GM21723 (cell line): ENCODE measurements around the gene ATAD2B.
"Not testable (repeated sequence)": the region's sequence is repeated elsewhere in the genome, so short reads cannot be mapped to it uniquely, and the experiment has no call there.

Experiments
- ATAC-seq: cut with Tn5 transposase; IDR thresholded peaks from one replicate; pipeline ENCODE4 v1.9.1; 2021; ENCODE audit warnings: mild to moderate bottlenecking, moderate library complexity; ENCODE audit not compliant: unreplicated experiment

ATAD2B gene

DNA sequence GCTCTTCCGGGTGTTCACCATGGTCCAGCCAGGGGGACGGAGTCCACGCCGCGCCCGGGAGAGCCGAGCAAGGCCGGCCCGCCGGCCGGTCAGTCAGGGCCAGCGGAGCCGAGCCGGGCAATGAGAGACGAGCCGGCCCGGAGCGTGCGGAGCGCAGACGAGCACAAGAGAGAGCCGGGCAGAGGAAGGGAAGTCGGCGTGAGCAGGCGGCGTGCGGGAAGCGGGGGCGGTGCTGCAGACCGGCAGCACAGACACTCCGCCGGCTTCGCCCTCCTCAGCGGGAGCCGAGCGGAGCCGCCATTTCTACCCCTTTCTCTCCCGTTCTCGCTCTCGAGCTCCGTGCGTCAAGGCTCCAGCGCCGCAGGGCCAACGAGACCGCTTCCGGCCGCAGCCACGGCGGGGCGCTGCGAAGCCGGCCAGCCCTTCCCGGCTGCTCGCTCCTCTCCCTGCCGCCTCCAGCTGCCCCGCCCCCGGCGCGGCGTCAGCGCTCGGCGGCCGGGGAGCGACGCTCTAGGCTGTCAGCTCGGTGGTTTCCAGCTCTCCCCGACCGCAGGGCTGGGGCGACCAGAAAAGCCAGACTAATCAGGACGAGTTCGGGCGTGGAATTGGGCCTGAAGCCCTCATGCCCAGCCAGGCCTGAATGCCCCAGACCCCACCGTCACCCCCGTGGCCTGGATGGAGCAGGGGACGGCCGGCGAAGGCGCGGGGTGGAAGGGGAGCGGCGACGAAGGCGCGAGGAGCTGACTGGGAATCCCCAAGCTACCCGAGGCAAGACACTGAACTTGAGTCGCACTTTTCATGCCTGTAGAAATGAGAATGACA is at the start of gene ATAD2B:
Gene ATAD2B, minus strand, starts transcription at position 374 of the 822 bp plus-strand sequence. Its CDS starts 353 bp downstream, at position 21.
- ATAC-seq, result peak; percentile 78

DNA sequence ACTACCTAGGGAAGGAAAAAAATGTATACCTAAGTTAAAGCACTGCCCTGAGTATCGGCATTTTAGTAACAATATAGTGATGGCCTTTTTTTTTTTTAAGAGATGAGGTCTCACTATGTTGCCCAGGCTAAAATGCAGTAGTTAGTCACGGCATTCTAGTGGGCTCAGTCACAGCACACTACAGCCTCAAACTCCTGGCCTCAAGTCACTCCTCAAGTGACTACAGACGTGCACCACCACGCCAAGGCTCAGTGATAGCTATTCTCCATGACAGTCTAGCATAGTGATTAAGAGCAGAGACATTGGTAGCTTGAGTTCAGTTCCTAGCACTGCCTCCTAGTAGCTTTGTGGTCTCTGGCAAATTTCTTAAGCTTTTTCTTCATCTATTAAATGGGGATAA is 40.9 kb upstream of the ATAD2B start:
- ATAC-seq, result no peak

DNA sequence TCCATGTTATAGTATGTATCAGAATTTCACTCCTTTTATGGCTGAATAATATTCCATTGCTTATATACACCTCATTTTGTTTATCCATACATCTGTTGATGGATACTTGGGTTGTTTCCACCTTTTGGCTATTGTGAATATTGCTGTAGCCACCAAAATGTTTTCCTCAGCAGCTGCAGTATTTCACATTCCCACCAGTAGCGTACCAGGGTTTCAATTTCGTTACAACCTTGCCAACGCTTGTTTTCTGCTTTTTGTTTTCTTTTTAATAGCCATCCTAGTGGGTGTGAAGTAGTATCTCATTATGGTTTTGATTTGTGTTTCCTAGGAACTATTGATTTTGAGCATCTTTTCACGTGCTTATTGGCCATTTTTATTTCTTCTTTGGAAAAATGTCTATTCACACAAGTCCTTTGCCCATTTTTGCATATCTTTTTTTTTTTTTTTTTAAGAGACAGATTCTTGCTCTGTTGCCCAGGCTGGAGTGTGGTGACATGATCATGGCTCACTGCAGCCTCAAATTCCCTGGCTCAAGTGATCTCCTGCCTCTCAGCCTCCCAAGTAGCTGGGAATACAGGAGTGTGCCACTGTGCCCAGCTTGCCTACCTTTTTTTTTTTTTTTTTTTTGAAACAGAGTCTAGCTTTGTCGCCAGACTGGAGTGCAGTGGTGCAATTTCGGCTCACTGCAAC is 27.5 kb upstream of the ATAD2B start:
- ATAC-seq, result no peak

DNA sequence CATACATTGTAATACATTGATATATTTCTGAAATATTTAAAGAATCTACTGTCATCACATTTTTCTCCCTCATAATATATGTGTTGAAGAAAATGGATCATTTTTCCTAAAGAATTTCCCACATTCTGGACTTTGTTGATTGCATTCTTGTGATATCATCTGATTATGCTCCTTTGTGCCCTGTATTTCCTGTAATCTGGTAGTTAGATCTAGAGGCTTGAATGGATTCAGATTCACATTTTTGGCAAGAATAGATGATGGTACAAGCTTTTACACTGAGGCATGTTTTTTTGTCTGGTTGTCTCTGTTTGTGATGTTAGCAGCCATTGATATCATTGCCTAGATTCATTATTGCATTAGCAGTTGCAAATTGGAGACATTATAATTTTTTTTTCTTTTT is 26.7 kb upstream of the ATAD2B start:
- no peak for ATAC-seq

DNA sequence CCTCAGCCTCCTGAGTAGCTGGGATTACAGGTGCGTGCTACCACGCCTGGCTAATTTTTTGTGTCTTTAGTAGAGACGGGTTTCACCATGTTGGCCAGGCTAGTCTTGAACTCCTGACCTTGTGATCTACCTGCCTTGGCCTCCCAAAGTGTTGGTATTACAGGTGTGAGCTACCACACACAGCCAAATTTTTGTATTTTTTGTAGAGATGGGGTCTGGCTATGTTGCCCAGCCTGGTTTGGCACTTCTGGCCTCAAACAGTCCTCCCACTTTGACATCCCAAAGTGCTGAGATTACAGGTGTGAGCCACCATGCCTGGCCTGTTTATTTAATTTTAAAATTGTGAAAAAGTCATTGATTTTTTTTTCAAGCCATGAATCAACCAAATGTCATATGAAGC is 25.6 kb upstream of the ATAD2B start:
- ATAC-seq, result not testable (repeated sequence)

DNA sequence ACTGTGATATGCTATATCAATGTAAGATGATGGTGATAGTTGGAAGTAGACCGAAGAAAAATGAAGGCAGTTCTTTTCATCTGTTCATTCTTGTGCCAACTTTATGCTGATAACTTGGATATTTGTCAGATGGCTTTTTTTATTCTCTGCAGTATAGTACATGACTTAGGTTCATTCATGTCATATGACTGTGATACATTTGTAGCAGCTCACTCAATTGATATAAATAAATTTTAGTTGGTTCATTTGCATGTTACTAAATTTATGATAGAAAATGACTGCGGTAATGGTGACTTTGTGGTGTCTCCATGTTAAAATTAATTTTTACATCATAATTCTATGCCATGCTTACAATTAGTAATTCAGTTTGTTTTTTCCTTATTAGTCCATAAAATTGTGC is 20.4 kb upstream of the ATAD2B start:
- no peak for ATAC-seq

DNA sequence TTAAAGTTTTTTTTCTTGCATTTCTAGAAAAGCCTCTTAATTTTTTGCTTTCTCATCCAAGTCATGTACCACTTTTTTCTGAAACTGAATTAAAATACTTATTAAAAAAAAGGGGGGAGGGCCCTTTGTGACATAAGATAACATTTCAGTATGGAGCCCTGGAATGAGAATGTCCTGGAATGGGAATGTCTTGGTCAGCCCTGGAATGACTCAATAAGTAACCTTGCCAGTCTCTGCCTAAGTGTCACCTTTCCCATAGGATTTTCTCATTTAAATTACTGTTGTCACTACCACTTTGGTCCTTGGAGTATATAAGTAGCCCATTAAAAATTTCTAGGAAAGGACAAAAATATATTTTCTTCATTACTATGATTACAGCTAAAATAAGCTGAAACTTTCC is 18.1 kb upstream of the ATAD2B start:
- no peak for ATAC-seq

DNA sequence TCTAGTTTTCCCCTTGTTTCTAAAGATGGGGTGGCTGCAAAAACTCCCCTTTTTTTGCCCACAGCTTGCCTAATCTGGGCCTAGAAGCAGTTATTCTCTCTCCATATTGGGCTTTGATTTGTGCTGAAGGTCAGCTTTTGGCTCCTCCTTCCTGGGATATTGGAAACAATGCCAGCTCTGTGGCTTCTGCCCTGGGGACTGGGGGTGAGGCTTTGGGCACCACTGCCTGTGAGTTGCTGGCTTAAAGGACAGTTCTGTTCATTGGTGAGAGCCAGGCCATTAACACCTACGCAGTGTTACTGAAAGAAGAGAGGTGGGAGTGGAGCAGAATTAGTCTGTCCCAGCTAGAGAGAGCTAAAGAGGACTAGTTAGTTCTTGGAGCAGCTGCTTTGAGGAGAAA is 17.6 kb upstream of the ATAD2B start:
- no peak for ATAC-seq

DNA sequence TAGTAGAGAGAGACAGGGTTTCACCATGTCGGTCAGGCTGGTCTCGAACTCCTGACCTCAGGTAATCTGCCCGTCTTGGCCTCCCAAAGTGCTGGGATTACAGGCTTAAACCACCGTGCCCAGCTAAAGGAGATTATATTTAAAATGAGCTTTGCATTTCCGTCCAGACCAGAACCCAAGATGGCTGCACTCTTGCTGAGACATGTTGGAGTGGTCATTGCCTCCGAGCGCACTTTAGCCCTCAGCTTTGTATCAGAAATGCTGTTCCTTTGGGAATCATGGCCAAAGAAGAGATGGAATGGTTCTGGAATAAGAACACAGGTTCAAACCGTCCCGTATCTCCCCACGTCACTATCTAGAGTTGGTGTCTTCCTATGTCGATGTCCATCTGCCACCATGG is 16.7 kb upstream of the ATAD2B start:
- ATAC-seq, result no peak

DNA sequence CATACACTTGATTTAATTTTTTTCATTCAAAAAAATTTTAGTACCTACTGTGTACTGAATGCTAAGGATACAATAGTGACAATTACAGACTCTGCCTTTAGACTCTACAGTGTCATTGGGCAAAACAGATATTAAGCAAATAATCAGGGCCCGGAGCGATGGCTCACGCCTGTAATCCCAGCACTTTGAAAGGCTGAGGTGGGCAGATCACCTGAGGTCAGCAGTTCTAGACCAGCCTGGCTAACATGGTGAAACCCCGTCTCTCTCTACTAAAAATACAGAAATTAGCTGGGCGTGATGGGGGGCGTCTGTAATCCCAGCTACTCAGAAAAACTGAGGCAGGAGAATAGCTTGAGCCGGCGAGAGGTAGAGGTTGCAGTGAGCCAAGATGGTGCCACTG is 14.7 kb upstream of the ATAD2B start:
- no peak for ATAC-seq

DNA sequence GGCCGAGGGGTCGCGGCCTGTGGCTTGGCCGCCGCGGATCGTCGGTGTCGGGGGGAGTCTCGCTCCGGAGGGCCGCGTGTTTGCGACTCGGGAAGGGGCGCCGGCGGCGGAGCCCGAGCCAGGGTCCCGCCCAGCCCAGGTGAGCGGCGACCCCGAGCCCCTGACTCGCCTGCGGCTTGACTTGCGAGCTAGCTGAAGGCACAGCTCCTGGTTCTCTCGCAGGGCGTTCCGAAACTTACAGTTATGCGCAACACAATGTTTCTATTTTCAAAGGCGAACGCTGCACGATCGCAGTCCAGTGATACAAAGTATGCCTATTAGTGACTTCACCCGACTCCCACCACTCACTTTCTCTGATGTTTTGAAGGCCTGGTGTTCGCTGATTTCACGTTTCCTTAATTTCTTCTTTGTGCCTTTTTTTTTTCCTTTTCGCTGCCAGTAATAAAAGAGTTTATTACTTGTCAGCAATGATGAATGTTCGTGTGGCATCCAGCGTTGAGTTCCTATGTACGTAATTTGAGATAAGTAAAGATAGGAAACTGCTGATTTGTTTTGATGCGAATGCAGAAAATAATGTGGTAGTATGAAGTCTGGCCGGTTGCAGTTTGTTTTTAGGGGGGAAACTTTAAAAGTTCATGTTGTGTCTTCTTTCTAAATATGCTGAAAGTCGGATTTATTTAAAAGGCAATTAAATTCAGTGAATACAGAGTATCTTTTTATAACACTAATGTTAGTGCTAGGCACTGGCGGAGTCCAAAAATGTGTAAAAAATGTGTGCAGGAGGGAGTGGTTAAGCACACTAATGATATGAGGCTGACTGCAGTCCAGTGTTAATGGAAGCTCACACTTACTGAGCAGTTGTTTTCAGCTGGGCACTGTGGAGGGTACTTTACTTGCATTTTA is 14.0 kb upstream of the ATAD2B start:
- ATAC-seq, result peak; percentile 68

DNA sequence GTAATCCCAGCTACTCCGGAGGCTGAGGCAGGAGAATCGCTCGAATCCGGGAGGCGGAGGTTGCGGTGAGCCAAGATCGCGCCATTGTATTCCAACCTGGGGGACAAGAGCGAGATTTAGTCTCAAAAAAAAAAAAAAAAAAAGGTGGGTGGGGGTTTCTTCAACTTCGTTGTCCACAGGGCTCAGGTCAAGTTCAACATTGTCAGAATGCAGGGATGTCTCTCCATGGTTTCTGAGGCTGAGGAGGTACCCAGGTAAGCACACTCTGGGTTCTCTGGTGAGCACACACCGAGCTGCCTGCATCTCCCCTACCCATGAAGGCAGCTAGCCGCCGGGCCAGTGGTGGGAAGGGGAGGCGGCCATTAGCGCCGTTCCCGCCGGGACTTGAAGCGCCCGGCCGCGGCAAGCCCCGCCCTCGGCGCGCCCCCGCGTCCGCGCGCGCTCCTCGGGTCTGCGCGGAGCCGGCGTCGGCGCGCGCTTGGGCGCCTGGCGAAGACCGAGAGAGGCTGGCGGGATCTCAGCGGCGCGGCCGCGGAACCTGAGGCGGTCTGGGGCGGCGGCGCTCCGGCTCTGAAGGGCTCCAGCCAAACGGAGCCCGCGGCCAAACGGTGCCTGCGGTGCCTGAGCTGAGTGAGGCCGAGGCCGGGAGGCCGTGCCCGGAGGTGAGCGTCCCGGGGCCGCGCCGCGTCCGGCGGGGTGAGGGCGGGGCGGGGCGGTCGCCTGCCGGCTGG is 13.2 kb upstream of the ATAD2B start, which contains the start of gene UBXN2A:
Gene UBXN2A, plus strand, starts transcription at position 477 of the 731 bp plus-strand sequence. CDS start 17,852 bp downstream, outside the sequence.
- peak; percentile 74 for ATAC-seq

DNA sequence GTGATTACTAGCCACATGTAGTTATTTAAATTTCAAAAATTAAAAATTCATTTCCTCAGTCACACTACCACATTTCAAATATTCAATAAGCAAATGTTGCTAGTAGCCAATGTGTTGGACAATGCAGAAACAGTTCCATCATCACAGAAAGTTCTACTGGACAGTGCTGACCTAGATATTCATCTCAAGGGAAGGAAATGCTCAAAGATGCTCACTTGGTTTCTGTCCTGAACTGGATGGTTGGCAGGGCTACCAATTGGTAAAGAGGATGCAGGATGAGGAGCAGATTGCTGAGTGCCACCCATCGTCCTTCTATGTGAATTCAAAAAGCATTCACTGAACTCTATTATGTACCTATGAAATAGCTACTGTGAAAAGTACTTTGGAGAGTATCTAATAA is 7.3 kb upstream of the ATAD2B start:
- no peak for ATAC-seq

DNA sequence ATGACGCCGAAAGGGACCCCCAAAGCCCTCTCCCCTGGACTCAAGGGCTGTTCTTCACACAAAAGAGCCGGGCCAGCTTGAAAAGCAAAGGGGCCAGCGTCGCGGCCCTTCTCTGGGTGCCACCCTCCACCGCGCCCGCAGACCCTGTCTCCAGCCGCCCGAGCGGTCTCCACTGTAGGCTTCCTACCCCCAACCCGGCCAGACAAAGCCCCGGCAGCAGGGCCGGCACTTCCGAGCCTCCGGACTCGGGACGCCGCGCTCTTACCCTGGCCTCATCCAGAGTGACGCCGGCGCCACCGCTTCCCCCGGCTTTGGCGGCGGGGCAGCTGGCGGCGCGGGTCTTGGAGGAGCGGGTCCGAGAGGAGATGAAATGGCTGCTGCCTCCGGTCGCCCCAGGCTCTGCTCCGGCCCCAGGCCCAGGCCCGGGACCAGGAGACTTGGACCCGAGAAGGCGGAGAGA is 603 bp downstream of the ATAD2B start:
- ATAC-seq, result peak; percentile 34

DNA sequence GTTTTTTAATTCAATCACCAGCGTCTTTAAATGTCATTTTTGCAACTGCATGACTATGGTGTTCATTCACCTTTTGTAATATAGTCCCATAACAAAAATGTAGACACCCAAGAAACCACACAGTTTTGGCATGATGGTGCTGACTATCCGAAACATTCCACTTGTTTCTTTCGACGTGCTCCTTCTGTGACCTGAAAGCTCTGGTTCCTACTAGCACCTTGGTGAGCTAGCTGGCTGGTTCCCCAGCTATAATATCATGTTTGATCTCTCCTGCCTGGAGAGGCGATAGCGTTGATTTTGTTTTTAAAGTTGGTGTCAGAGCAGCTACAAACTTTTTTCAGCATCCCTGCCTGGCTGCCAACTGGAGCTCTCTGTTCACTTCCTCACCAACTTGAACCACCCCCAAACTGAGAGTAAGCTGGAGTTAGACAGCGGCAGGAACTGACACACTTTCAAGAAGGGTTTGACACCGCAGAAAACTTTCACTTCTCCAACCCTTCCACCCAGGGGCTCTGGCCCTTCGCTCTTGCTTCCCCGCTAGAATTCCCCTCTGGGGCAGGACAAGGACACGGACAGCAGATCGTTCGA is 1.1 kb downstream of the ATAD2B start:
- peak; percentile 68 for ATAC-seq

DNA sequence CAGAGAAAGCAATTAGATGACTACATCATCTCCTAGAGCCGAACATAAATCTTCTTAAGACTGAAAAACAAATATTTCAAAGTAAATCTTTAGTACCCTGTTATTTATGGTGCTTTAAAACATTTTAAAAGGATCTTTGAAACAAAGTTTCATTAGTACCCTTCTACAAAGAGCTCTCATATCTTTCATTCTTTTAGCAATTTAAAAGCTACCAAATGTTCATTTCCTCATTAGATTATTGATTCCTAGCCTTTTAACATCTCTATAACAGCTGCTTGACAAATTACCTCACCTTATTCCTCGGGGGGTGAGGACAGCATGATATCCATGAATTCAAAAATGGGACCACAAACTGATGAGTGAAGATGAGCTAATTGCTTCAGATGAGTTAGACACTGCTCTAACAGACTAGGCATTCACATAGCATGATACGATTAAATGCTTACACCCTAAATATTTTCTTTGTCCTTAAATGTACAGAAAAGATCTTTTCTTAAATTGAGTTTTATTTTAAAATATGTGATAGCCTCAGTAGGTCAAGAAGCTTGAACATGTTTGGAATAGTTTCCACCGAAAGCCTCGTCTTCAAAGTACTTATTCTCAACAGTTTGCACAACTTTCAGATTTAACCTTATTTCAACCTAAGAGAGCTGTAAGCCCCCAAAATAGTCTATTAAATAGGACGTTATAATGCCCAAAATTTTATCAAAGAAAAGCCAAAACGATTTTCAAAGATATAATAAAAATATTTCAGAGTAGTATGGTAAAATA is 2.1 kb downstream of the ATAD2B start:
- no peak for ATAC-seq

DNA sequence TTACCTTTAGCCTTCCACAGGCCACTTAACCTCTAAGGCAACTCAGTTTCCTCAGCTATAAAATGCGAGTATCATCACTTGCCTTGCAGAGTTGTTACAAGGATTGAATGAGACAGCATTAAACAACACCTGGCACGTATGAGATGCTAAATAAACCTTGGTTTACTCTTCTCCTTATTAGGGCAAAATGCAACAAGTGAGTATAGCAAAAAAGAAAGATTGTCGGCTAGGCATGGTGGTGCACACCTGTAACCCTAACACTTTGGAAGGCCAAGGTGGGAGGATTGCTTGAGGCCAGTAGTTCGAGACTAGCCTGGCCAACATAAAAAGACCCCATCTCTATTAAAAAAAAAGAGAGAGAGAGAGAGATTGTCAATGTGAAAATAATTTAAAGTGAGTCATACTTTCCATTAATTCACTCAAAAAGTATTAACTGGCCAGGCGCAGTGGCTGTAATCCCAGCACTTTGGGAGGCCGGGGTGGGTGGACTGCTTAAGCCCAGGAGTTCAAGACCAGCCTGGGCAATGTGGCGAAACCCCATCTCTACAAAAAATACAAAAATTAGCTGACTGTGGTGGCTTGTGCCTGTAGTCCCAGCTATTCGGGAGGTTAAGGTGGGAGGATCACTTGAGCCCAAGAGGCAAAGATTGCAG is 8.0 kb downstream of the ATAD2B start:
- no peak for ATAC-seq

DNA sequence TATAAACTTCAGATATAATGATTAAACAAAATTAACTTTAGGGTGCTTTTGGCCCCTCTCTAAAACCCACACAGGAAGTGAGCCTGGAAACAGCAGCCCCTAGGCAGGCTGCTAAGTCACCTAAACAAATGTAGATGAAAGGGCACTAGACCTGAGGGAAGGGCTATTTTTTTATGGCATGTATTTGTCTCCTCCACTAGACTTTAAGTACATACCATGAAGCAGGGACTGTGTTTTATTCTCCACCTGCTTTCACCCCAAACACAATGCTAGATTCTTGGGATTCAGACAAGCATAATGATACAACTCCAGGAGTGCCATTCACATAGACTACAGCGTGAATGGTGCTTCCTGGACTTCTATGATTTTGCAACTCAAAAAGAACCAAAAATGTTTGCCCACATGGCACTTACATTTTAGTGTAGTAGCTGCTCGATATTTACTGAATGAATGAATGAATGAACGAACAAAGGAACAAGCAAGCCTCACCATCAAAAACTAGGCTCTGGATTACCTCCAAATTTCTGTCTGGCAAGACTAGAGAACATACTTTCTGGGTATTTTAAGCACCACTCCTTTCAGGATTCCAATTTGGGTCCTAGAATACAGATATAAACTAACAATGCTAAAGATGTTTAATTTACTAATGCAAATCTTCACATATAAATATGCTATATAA is 10.1 kb downstream of the ATAD2B start:
- peak; percentile 58 for ATAC-seq
